Lower leg skin (tissue), 3 donors: Measurements from ENCODE around the gene BDH1.

Experiments used
- CTCF ChIP-seq, 3 donors: fragments of 450-650 bp; IDR thresholded peaks; one replicate each; pipeline ENCODE4 v1.5.1; 2016; ENCODE audit warnings: antibody characterized with exemption in 3 of 3, mild to moderate bottlenecking in 3 of 3, moderate library complexity in 2 of 3
- POLR2A ChIP-seq, 2 donors: fragments of 450-650 bp; IDR thresholded peaks; one replicate each; pipeline ENCODE4 v1.6.1; 2016 to 2017; ENCODE audit warnings: antibody characterized with exemption in 2 of 2, mild to moderate bottlenecking in 1 of 2, moderate library complexity in 1 of 2

DNA sequence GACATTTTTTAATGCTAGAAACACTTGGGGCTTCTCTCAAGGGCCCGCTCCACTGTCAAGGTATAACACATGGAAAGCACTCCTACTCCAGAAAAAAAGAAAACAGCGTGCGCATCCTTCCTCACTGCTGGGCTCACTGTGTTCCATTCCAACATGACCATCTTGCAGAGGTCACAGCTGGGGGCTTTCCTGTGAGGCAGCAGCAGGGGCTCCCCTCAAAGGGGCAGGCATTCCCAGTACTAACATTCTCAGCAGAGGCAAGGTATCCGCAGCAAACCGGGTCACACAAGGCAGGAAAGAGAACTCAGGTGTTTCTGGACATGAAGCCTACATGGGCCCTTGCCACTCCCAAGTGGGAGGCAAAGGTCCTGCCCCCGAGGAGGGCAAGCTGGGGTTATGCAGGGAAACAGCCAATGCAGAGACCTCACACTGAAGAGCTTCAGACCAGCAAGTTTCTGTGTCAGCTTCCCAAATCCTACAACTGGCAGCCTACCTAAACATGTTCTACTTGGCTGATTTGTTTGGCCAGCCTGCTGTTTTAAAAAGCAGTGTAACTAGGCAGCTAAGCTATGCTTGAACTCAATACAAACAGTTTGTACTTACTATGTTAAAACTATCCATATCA lies 6.4 kb downstream of the BDH1 start:
- no peak for TF ChIP-seq CTCF (IDR thresholded peaks at IDR 0.05)
- TF ChIP-seq POLR2A (IDR thresholded peaks at IDR 0.05) = no peak
